ENCODE data around the gene NMNAT2.

Gene NMNAT2

DNA sequence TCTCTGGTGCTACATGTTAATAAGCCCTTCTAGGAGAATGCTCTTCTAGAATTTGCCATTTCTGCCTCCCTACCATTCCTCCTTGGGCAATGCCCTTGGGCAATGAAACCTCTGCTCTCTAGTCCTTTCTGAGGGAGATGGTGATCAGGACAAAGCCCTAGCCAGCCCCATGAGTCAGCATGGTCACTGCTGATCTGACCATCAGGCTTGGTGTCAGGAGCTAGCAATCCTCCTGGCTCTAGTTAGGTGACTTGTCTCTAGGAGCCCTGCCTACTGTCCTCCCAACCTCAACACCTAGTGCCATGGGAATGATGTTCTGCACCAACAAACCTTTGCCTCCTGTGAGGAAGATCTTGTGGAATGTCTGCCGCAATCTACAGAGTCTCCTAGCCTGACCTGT is 89.8 kb downstream of the NMNAT2 start:
- no peak for TF ChIP-seq YY1 (IDR thresholded peaks at IDR 0.05; ENCODE audit: low read depth)
- TF ChIP-seq FOXM1 (IDR thresholded peaks at IDR 0.05; ENCODE audit: borderline replicate concordance, low read depth), result no peak
- no peak for TF ChIP-seq RAD21 (IDR thresholded peaks at IDR 0.05; ENCODE audit: low read depth)
- no peak for TF ChIP-seq NFIC (IDR thresholded peaks at IDR 0.05)
- no peak for TF ChIP-seq TAF1 (IDR thresholded peaks at IDR 0.05; ENCODE audit: low read depth)
- TF ChIP-seq EP300 (IDR thresholded peaks at IDR 0.05; ENCODE audit: borderline replicate concordance), result no peak
- no peak for TF ChIP-seq USF1 (IDR thresholded peaks at IDR 0.05)
- TF ChIP-seq EGR1 (IDR thresholded peaks at IDR 0.05), result no peak
- no peak for TF ChIP-seq ZBTB7A (IDR thresholded peaks at IDR 0.05; ENCODE audit: low read depth)
- TF ChIP-seq TCF12 (IDR thresholded peaks at IDR 0.05; ENCODE audit: low read depth), result no peak

DNA sequence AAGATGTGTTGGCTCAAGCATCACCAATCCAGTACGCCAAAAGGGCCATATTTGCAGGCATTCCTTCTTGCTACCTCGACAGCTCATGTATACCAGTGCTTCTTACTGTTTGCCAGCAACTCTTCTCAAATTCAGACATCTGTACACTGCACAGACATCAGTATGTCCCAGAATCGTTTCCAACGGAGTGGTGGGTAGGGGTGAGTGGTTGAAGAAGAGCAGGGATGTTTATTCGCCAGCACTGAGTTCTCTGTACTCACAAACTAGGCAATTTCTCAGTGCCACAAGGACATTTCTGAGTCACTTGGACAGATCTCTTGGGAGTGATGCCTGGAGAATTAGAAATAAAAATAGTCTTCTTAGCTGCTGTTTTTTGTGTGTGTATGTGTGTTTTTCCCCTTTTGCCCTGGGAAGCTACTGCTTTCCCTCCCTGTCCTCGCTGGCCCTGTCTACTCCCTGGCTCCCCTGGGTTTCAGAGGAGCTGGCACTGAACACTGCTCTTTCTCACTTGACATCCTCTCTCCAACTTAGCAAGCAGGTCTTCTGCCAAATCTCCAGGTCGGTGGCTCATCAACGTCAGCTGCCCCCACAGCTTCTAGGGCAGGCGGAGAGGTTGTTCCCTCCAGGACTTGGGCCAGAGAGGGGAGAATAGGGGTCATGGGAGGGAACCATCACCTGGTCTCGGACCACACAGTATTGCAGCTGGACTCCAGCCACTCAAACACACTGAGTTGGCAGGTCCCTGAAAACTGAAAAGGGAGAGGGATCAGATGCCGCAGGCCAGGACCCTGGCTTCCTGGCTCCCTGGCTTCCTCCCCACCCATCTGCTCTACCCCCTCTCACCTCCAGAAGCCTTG is 90.5 kb downstream of the NMNAT2 start:
- TF ChIP-seq RAD21 (IDR thresholded peaks at IDR 0.05; ENCODE audit: low read depth) (no peak), MAX (IDR thresholded peaks at IDR 0.05) (no peak), YY1 (IDR thresholded peaks at IDR 0.05; ENCODE audit: low read depth) (no peak), TCF12 (IDR thresholded peaks at IDR 0.05; ENCODE audit: low read depth) (no peak), EGR1 (IDR thresholded peaks at IDR 0.05) (no peak), ZBTB7A (IDR thresholded peaks at IDR 0.05; ENCODE audit: low read depth) (no peak)

DNA sequence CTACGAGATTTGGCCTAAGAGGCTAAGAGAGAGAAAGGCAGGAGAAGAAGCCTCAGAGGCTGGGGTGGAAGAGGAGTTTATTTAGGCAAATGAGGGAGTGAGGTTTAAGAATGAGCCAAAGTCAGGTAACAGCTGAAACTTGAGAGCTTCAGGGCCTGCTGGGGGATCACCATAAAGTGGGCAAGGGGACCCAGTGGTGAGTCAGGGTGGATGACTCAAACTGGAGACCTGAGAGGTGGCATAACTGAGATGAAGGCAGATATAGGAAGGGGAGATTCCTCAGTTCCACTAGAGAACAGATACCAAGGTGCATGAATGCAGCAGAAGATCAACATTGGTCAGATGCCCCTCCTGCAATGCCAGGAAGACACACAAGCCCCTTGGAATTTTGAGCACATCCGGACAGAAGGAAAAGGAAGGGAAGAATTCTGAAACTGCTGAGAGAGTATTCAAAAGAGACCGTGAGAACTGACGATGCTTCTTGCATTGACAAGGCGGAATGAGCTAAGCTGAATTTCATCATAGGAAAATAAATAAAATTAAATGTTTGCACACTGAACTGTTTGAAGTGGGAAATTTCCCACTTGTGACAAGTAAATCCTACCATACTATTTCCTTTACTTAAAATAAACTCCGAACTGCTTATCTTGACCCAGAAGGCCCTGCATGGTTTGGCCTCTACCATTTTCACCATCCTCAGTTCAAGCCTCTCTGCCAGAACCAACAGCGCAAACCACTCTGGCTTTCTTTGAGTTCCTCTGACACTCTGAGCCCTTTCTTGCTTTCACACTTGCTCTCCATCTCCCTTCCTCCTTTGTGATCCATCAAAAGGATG is 94.1 kb downstream of the NMNAT2 start:
- TF ChIP-seq TEAD4 (IDR thresholded peaks at IDR 0.05) (no peak), MAX (IDR thresholded peaks at IDR 0.05) (no peak), TCF12 (IDR thresholded peaks at IDR 0.05; ENCODE audit: low read depth) (no peak), CEBPB (IDR thresholded peaks at IDR 0.05) (no peak), YY1 (IDR thresholded peaks at IDR 0.05; ENCODE audit: low read depth) (no peak), TAF1 (IDR thresholded peaks at IDR 0.05; ENCODE audit: low read depth) (no peak), ZBTB7A (IDR thresholded peaks at IDR 0.05; ENCODE audit: low read depth) (no peak), FOXM1 (IDR thresholded peaks at IDR 0.05; ENCODE audit: borderline replicate concordance, low read depth) (no peak), EP300 (IDR thresholded peaks at IDR 0.05; ENCODE audit: borderline replicate concordance) (no peak), NFIC (IDR thresholded peaks at IDR 0.05) (no peak), EGR1 (IDR thresholded peaks at IDR 0.05) (no peak), RAD21 (IDR thresholded peaks at IDR 0.05; ENCODE audit: low read depth) (no peak), CREB1 (IDR thresholded peaks at IDR 0.05; ENCODE audit: low read depth) (no peak), USF1 (IDR thresholded peaks at IDR 0.05) (no peak)
- TF ChIP-seq, protein P1, sequence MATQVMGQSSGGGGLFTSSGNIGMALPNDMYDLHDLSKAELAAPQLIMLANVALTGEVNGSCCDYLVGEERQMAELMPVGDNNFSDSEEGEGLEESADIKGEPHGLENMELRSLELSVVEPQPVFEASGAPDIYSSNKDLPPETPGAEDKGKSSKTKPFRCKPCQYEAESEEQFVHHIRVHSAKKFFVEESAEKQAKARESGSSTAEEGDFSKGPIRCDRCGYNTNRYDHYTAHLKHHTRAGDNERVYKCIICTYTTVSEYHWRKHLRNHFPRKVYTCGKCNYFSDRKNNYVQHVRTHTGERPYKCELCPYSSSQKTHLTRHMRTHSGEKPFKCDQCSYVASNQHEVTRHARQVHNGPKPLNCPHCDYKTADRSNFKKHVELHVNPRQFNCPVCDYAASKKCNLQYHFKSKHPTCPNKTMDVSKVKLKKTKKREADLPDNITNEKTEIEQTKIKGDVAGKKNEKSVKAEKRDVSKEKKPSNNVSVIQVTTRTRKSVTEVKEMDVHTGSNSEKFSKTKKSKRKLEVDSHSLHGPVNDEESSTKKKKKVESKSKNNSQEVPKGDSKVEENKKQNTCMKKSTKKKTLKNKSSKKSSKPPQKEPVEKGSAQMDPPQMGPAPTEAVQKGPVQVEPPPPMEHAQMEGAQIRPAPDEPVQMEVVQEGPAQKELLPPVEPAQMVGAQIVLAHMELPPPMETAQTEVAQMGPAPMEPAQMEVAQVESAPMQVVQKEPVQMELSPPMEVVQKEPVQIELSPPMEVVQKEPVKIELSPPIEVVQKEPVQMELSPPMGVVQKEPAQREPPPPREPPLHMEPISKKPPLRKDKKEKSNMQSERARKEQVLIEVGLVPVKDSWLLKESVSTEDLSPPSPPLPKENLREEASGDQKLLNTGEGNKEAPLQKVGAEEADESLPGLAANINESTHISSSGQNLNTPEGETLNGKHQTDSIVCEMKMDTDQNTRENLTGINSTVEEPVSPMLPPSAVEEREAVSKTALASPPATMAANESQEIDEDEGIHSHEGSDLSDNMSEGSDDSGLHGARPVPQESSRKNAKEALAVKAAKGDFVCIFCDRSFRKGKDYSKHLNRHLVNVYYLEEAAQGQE (IDR thresholded peaks at IDR 0.05; ENCODE audit: low read depth), result no peak

DNA sequence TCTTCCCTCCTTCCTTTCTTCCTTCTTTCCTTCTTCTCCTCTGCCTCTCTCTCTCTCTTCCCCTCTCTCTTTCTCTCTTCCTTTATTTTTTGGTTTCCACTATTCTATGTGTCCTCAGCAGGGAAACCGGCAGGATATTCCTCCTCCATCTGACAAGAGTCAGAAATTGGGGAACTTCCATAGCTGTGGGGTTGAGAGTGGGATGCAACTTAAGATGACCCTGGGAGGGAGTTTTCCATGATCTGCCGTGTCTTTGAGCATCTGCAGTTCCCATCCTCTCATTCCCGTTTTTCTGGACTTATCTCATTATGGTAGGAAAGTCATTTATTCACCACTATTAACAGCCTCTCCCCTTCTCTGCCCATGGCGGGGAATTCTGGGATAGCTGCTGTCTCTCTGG is 98.6 kb downstream of the NMNAT2 start:
- TF ChIP-seq CREB1 (IDR thresholded peaks at IDR 0.05; ENCODE audit: low read depth), result no peak
- TF ChIP-seq NFIC (IDR thresholded peaks at IDR 0.05), result no peak
- TF ChIP-seq EP300 (IDR thresholded peaks at IDR 0.05; ENCODE audit: borderline replicate concordance), result no peak
- no peak for TF ChIP-seq CEBPB (IDR thresholded peaks at IDR 0.05)
- TF ChIP-seq, protein P1 (IDR thresholded peaks at IDR 0.05; ENCODE audit: low read depth), result no peak
- no peak for TF ChIP-seq EGR1 (IDR thresholded peaks at IDR 0.05)
- TF ChIP-seq YY1 (IDR thresholded peaks at IDR 0.05; ENCODE audit: low read depth), result no peak
- TF ChIP-seq TAF1 (IDR thresholded peaks at IDR 0.05; ENCODE audit: low read depth), result no peak
- TF ChIP-seq FOXM1 (IDR thresholded peaks at IDR 0.05; ENCODE audit: borderline replicate concordance, low read depth), result no peak
- no peak for TF ChIP-seq RAD21 (IDR thresholded peaks at IDR 0.05; ENCODE audit: low read depth)
- TF ChIP-seq ZBTB7A (IDR thresholded peaks at IDR 0.05; ENCODE audit: low read depth), result no peak
- no peak for TF ChIP-seq TCF12 (IDR thresholded peaks at IDR 0.05; ENCODE audit: low read depth)

- no peak for TF ChIP-seq YY1 (IDR thresholded peaks at IDR 0.05; ENCODE audit: low read depth)
- no peak for TF ChIP-seq RAD21 (IDR thresholded peaks at IDR 0.05; ENCODE audit: low read depth)
- TF ChIP-seq TCF12 (IDR thresholded peaks at IDR 0.05; ENCODE audit: low read depth), result no peak
- TF ChIP-seq EP300 (IDR thresholded peaks at IDR 0.05; ENCODE audit: borderline replicate concordance), result no peak
- no peak for TF ChIP-seq USF1 (IDR thresholded peaks at IDR 0.05)
- no peak for TF ChIP-seq CREB1 (IDR thresholded peaks at IDR 0.05; ENCODE audit: low read depth)
- no peak for TF ChIP-seq EGR1 (IDR thresholded peaks at IDR 0.05)
- TF ChIP-seq, protein P1 (IDR thresholded peaks at IDR 0.05; ENCODE audit: low read depth), result no peak
- TF ChIP-seq TEAD4 (IDR thresholded peaks at IDR 0.05), result no peak
- no peak for TF ChIP-seq MAX (IDR thresholded peaks at IDR 0.05)
- no peak for TF ChIP-seq ZBTB7A (IDR thresholded peaks at IDR 0.05; ENCODE audit: low read depth)
- TF ChIP-seq FOXM1 (IDR thresholded peaks at IDR 0.05; ENCODE audit: borderline replicate concordance, low read depth), result no peak
- TF ChIP-seq NFIC (IDR thresholded peaks at IDR 0.05), result no peak
- no peak for TF ChIP-seq CEBPB (IDR thresholded peaks at IDR 0.05)
- TF ChIP-seq TAF1 (IDR thresholded peaks at IDR 0.05; ENCODE audit: low read depth), result no peak
Observed at GRCh38 chr1:183319051-183319450, 99.1 kb downstream of the NMNAT2 start.

All from Ishikawa (cell line).